HCT116 (cell line): ENCODE results near the gene ITGB7. TPM values are rescaled to one million over a fixed set of nuclear protein-coding genes. Genes with fewer than 3 reads are reported as not detected.

ENCODE experiments used
- ATAC-seq: fragments of 200-7000 bp; cut with Tn5 transposase; 2 replicates; pipeline ENCODE4 v1.9.1; 2020; ENCODE audit warnings: mild to moderate bottlenecking, moderate library complexity
- BruUV-seq: library from RNA; stranded (reverse); fragments of 400-500 nt; replicated peaks from 2 replicates; lab custom pipeline; 2021; lab: Mats Ljungman, UMichigan
- CTCF ChIA-PET: fragments of 300-600 bp; sonication (Branson Sonifier 250); formaldehyde crosslinking; loops from one replicate; lab custom pipeline; 2021; ENCODE audit warnings: antibody characterized with exemption; lab: Charles Lee
- POLR2A ChIA-PET: fragments of 300-600, 350-600 bp; sonication (Branson Sonifier 250); formaldehyde crosslinking; loops from one replicate; lab custom pipeline; 2021; ENCODE audit warnings: antibody characterized with exemption; lab: Charles Lee
- RAD21 ChIA-PET, 2 experiments: fragments of 300-600 bp; sonication (Branson Sonifier 250); formaldehyde crosslinking; loops; one replicate each; lab custom pipeline; 2023; ENCODE audit warnings: low total read pairs in 2 of 2; ENCODE audit not compliant: uncharacterized antibody in 2 of 2, unreplicated experiment in 2 of 2, low non-redundant PET in 1 of 2; lab: Charles Lee
- DNase-seq: peaks from one replicate; pipeline ENCODE4 v3.0.0-alpha.2; 2010; ENCODE audit warnings: low read depth, low spot score
- H2AFZ ChIP-seq: fragments of 200-600 bp; shearing (Covaris generic), sonication (generic); 2 replicates; pipeline ENCODE4 v1.6.1; 2017; ENCODE audit warnings: low read depth, mixed run types, mixed read lengths, antibody characterized with exemption, low read length; ENCODE audit not compliant: poor library complexity, severe bottlenecking
- H3K27ac ChIP-seq: 2 replicates; pipeline ENCODE4 v1.5.1; 2012; ENCODE audit warnings: low read depth, low read length
- H3K27me3 ChIP-seq: fragments of 200-600 bp; sonication (generic); 2 replicates; pipeline ENCODE4 v1.6.1; 2016; ENCODE audit warnings: mixed run types, low read length, mixed read lengths; ENCODE audit not compliant: insufficient read depth
- H3K36me3 ChIP-seq, 2 experiments: fragments of 200-500 bp in 1 of 2; fragments of 200-600 bp in 1 of 2; sonication (Bioruptor generic) in 1 of 2; sonication (generic) in 1 of 2; 2 replicates each; pipeline versions ENCODE4 v1.5.1 to v1.6.1; 2014 to 2016; ENCODE audit warnings: low read length in 2 of 2, inconsistent platforms in 1 of 2, mixed read lengths in 1 of 2, mixed run types in 1 of 2; ENCODE audit not compliant: insufficient read depth in 2 of 2, control insufficient read depth in 1 of 2
- H3K4me1 ChIP-seq, 2 experiments: fragments of 200-600 bp in 1 of 2; sonication (generic) in 1 of 2; 2 replicates each; pipeline versions ENCODE4 v1.5.1 to v1.6.1; 2012 to 2017; ENCODE audit warnings: low read length in 2 of 2, inconsistent platforms in 1 of 2, mild to moderate bottlenecking in 1 of 2, mixed read lengths in 1 of 2, mixed run types in 1 of 2, moderate library complexity in 1 of 2; ENCODE audit not compliant: insufficient read depth in 2 of 2, control insufficient read depth in 1 of 2
- H3K4me2 ChIP-seq: fragments of 200-600 bp; sonication (generic); 2 replicates; pipeline ENCODE4 v1.6.1; 2017; ENCODE audit warnings: mixed run types, low read length, mixed read lengths
- H3K4me3 ChIP-seq, 2 experiments: fragments of 200-600 bp in 1 of 2; sonication (generic) in 1 of 2; replicated peaks in 1 of 2; 2 replicates each; pipeline ENCODE4 v1.5.1; 2011 to 2016; ENCODE audit warnings: low read length in 2 of 2, control low read depth in 1 of 2, low read depth in 1 of 2, mild to moderate bottlenecking in 1 of 2, mixed read lengths in 1 of 2, mixed run types in 1 of 2
- H3K79me2 ChIP-seq: fragments of 200-600 bp; sonication (generic); 2 replicates; pipeline ENCODE4 v1.6.1; 2017; ENCODE audit warnings: mild to moderate bottlenecking, mixed run types, low read length, moderate library complexity, mixed read lengths; ENCODE audit not compliant: insufficient read depth
- H3K9ac ChIP-seq: fragments of 200-600 bp; sonication (generic); 2 replicates; pipeline ENCODE4 v1.6.1; 2016; ENCODE audit warnings: low read length, mixed read lengths
- H3K9me2 ChIP-seq: fragments of 200-600 bp; sonication (generic), shearing (Covaris generic); 2 replicates; pipeline ENCODE4 v1.6.1; 2017; ENCODE audit warnings: mixed run types, mild to moderate bottlenecking, moderate library complexity; ENCODE audit not compliant: insufficient read depth
- H3K9me3 ChIP-seq, 2 experiments: fragments of 200-500 bp in 1 of 2; fragments of 200-600 bp in 1 of 2; sonication (Bioruptor generic) in 1 of 2; sonication (generic) in 1 of 2; 2 replicates each; pipeline ENCODE4 v1.6.1; 2014 to 2017; ENCODE audit warnings: low read length in 2 of 2, mixed read lengths in 2 of 2, inconsistent platforms in 1 of 2, low read depth in 1 of 2, mild to moderate bottlenecking in 1 of 2, mixed run types in 1 of 2, moderate library complexity in 1 of 2; ENCODE audit not compliant: control insufficient read depth in 1 of 2, insufficient read depth in 1 of 2
- H4K20me1 ChIP-seq: fragments of 200-600 bp; sonication (generic), shearing (Covaris generic); 2 replicates; pipeline ENCODE4 v1.6.1; 2017; ENCODE audit warnings: mixed run types, mild to moderate bottlenecking, moderate library complexity; ENCODE audit not compliant: insufficient read depth
- CBX3 ChIP-seq: IDR thresholded peaks from 2 replicates; pipeline ENCODE4 v1.6.1; 2012; ENCODE audit warnings: low read depth
- EGR1 ChIP-seq: IDR thresholded peaks from 2 replicates; pipeline ENCODE4 v1.6.1; 2012; ENCODE audit warnings: low read depth
- EZH2phosphoT487 ChIP-seq: fragments of 200-600 bp; IDR thresholded peaks from 2 replicates; pipeline ENCODE4 v1.6.1; 2018; ENCODE audit warnings: antibody characterized with exemption, borderline replicate concordance
- JUND ChIP-seq: IDR thresholded peaks from 2 replicates; pipeline ENCODE4 v1.6.1; 2012
- POLR2A ChIP-seq: IDR thresholded peaks from 2 replicates; pipeline ENCODE4 v1.7.0; 2011; ENCODE audit warnings: borderline replicate concordance; ENCODE audit not compliant: insufficient read depth, insufficient read length; ENCODE audit errors: extremely low read depth
- POLR2AphosphoS5 ChIP-seq: IDR thresholded peaks from 2 replicates; pipeline ENCODE4 v1.6.1; 2011; ENCODE audit warnings: mild to moderate bottlenecking, low read depth, low read length, moderate library complexity
- SP1 ChIP-seq: IDR thresholded peaks from 2 replicates; pipeline ENCODE4 v1.6.1; 2012; ENCODE audit warnings: low read depth
- YY1 ChIP-seq: IDR thresholded peaks from 2 replicates; pipeline ENCODE4 v1.6.1; 2011; ENCODE audit warnings: low read length, low read depth, moderate library complexity, mild to moderate bottlenecking; ENCODE audit not compliant: insufficient replicate concordance; ENCODE audit errors: extremely low read depth
- ZNF274 ChIP-seq: fragments of 200-500 bp; sonication (Bioruptor generic); IDR thresholded peaks from 2 replicates; pipeline ENCODE4 v1.6.1; 2014; ENCODE audit warnings: mild to moderate bottlenecking, low read depth, low read length, inconsistent platforms
- intact Hi-C: fragments of 100-400 bp; cut with micrococcal nuclease; formaldehyde crosslinking; loops from 2 replicates; pipeline ENCODE4 v1.10.0; 2022
- total RNA-seq: library from RNA; stranded (reverse); gene quantifications from one replicate; pipeline ENCODE4 v1.2.1, GENCODE V29; 2021; ENCODE audit not compliant: unreplicated experiment
- TF ChIP-seq, protein P1 (sequence below), 3 experiments: fragments of 200-600 bp in 1 of 3; sonication (generic) in 1 of 3; IDR thresholded peaks in 2 of 3; conservative IDR thresholded peaks in 1 of 3; 2 replicates each; pipeline ENCODE4 v1.5.1; 2012 to 2017; ENCODE audit warnings: low read depth in 2 of 3, low read length in 2 of 3, antibody characterized with exemption in 1 of 3, borderline replicate concordance in 1 of 3, control low read depth in 1 of 3, mild to moderate bottlenecking in 1 of 3, mixed read lengths in 1 of 3, mixed run types in 1 of 3, moderate library complexity in 1 of 3; ENCODE audit not compliant: insufficient read depth in 1 of 3

The ITGB7 gene
- total RNA-seq, 1 experiment from 2014 or later, result 1.9 TPM

GRCh38 chr12:53211476-53212381 is 4.7 kb upstream of the ITGB7 start:
- H3K9me3 ChIP-seq, result no peaks in the 10 kb centered on the region
- H3K9me2 ChIP-seq, result no peaks in the 10 kb centered on the region
- no peak overlapping the region for H3K4me2 ChIP-seq
- H3K9ac ChIP-seq, result no peak overlapping the region
- no TSS peak for BruUV-seq
- peak; percentile 52 for ATAC-seq
- no peak overlapping the region for H3K27ac ChIP-seq
- H3K27me3 ChIP-seq, result no peaks in the 10 kb centered on the region
- intact Hi-C loops, result no loop called here
- no peak overlapping the region for H3K4me3 ChIP-seq
- POLR2A ChIA-PET, result interaction anchor here (0.8 kb wide), 1 partner anchor 110 kb away, joined by 5 read pairs; the partner anchor contains the start of gene AAAS
- no peak overlapping the region for H2AFZ ChIP-seq
- TF ChIP-seq, protein P1, sequence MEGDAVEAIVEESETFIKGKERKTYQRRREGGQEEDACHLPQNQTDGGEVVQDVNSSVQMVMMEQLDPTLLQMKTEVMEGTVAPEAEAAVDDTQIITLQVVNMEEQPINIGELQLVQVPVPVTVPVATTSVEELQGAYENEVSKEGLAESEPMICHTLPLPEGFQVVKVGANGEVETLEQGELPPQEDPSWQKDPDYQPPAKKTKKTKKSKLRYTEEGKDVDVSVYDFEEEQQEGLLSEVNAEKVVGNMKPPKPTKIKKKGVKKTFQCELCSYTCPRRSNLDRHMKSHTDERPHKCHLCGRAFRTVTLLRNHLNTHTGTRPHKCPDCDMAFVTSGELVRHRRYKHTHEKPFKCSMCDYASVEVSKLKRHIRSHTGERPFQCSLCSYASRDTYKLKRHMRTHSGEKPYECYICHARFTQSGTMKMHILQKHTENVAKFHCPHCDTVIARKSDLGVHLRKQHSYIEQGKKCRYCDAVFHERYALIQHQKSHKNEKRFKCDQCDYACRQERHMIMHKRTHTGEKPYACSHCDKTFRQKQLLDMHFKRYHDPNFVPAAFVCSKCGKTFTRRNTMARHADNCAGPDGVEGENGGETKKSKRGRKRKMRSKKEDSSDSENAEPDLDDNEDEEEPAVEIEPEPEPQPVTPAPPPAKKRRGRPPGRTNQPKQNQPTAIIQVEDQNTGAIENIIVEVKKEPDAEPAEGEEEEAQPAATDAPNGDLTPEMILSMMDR (IDR thresholded peaks at IDR 0.05 in 2 of 3, conservative IDR thresholded peaks at IDR 0.05 in 1 of 3; ENCODE audit: borderline replicate concordance in 1 of 3, insufficient read depth in 1 of 3, low read depth in 2 of 3, low read length in 2 of 3), result peak in 2 of 3 experiments; percentile 53 to 60; a peak in 4 of 6 replicates
- no peak for TF ChIP-seq ZNF274
- H3K36me3 ChIP-seq, result peaks cover 11 to 27% of the 10 kb centered on the region in 2 experiments
- H3K4me1 ChIP-seq, result peaks cover 4 to 8% of the 10 kb centered on the region in 2 experiments; a peak in 3 of 4 replicates
- CTCF ChIA-PET, result interaction anchor here (0.8 to 4.5 kb wide), 6 partner anchors 19 to 146 kb away, joined by 3 to 43 read pairs (median 4); partner anchors contain the start of genes AAAS and ESPL1
- DNase-seq, result no peak
- peaks cover 8% of the 10 kb centered on the region; the same call in 1 of the 2 replicates for H3K79me2 ChIP-seq
- no peaks in the 10 kb centered on the region for H4K20me1 ChIP-seq
- RAD21 ChIA-PET, result interaction anchor here in 1 of 2 experiments (0.6 to 2.0 kb wide), 3 partner anchors 40 to 146 kb away, joined by 3 to 8 read pairs (median 3); a partner anchor contains a TSS

DNA sequence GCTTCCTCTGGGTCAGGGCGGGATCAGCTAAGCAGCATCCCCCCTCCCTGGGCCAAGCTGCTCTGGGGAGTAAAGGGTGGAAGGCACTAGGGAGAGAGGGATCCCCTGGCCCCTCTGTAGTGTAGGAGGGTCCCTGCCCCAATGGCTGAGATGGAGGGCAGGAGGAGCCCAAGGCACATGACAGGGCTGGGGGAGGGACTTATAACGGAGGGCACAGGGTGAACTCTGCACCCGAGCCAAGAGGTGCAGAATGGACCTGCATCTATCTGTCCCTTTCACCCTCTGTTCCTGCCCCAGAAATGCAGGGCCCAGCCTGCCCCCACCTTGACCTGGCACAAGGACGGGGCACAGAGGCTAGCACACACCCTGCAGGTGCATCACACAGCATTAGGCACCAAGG is 3.8 kb upstream of the ITGB7 start:
- no peak overlapping the region for H3K4me2 ChIP-seq
- ChIA-PET RAD21 (no interaction called here), POLR2A (no interaction called here), CTCF (interaction anchor here (0.9 to 1.2 kb wide), 3 partner anchors 52 to 145 kb away, joined by 3 to 5 read pairs (median 3); no protein-coding TSS in a partner anchor)
- no peak overlapping the region for H2AFZ ChIP-seq
- ATAC-seq (no peak), DNase-seq (no peak)
- H3K36me3 ChIP-seq, result peaks cover 9 to 27% of the 10 kb centered on the region in 2 experiments
- intact Hi-C loops, result no loop called here
- peaks cover 4 to 6% of the 10 kb centered on the region in 2 experiments; a peak in 3 of 4 replicates for H3K4me1 ChIP-seq
- no peak for TF ChIP-seq JUND
- no peak for TF ChIP-seq CBX3
- TF ChIP-seq YY1, result no peak
- no peak for TF ChIP-seq SP1
- no peak for TF ChIP-seq ZNF274
- TF ChIP-seq, protein P1 (IDR thresholded peaks at IDR 0.05 in 2 of 3, conservative IDR thresholded peaks at IDR 0.05 in 1 of 3; ENCODE audit: borderline replicate concordance in 1 of 3, insufficient read depth in 1 of 3, low read depth in 2 of 3, low read length in 2 of 3), result no peak
- TF ChIP-seq EZH2phosphoT487, result no peak
- TF ChIP-seq POLR2A, result no peak
- no peak for TF ChIP-seq POLR2AphosphoS5
- TF ChIP-seq EGR1, result no peak
- BruUV-seq, result TSS peak; percentile 56
- no peaks in the 10 kb centered on the region for H4K20me1 ChIP-seq
- H3K27me3 ChIP-seq, result no peaks in the 10 kb centered on the region
- no peak overlapping the region for H3K4me3 ChIP-seq
- no peaks in the 10 kb centered on the region for H3K9me2 ChIP-seq
- no peaks in the 10 kb centered on the region for H3K9me3 ChIP-seq
- no peaks in the 10 kb centered on the region for H3K79me2 ChIP-seq
- H3K9ac ChIP-seq, result no peak overlapping the region
- no peak overlapping the region for H3K27ac ChIP-seq
